Muscle layer of colon (tissue), 2 donors: ENCODE results near the gene SEBOX.
A peak's percentile ranks its signal among the peaks of the same experiment; 100 is the strongest.

ENCODE experiments used
- H3K27ac ChIP-seq: one replicate; pipeline ENCODE4 v1.7.0; 2013; ENCODE audit warnings: low read depth, mild to moderate bottlenecking, low read length, moderate library complexity
- H3K27me3 ChIP-seq, 2 donors: one replicate each; pipeline ENCODE4 v1.7.0; 2013; ENCODE audit warnings: low read length in 2 of 2, mild to moderate bottlenecking in 2 of 2; ENCODE audit not compliant: insufficient read depth in 2 of 2, control insufficient read depth in 1 of 2
- H3K36me3 ChIP-seq: one replicate; pipeline ENCODE4 v1.7.0; 2013; ENCODE audit warnings: mild to moderate bottlenecking, low read length; ENCODE audit not compliant: insufficient read depth
- H3K4me1 ChIP-seq: one replicate; pipeline ENCODE4 v1.7.0; 2013; ENCODE audit warnings: mild to moderate bottlenecking, low read length; ENCODE audit not compliant: insufficient read depth
- H3K4me3 ChIP-seq, 2 donors: one replicate each; pipeline ENCODE4 v1.7.0; 2013; ENCODE audit warnings: low read length in 2 of 2, low read depth in 1 of 2, mild to moderate bottlenecking in 1 of 2, moderate library complexity in 1 of 2
- H3K9ac ChIP-seq: one replicate; pipeline ENCODE4 v1.7.0; 2013; ENCODE audit warnings: low read length
- H3K9me3 ChIP-seq: one replicate; pipeline ENCODE4 v1.7.0; 2013; ENCODE audit warnings: mild to moderate bottlenecking, low read length
- donor health status: abdominal sarcoma.
- donor health status: Adenocarcinoma of cecum.

Gene SEBOX

DNA sequence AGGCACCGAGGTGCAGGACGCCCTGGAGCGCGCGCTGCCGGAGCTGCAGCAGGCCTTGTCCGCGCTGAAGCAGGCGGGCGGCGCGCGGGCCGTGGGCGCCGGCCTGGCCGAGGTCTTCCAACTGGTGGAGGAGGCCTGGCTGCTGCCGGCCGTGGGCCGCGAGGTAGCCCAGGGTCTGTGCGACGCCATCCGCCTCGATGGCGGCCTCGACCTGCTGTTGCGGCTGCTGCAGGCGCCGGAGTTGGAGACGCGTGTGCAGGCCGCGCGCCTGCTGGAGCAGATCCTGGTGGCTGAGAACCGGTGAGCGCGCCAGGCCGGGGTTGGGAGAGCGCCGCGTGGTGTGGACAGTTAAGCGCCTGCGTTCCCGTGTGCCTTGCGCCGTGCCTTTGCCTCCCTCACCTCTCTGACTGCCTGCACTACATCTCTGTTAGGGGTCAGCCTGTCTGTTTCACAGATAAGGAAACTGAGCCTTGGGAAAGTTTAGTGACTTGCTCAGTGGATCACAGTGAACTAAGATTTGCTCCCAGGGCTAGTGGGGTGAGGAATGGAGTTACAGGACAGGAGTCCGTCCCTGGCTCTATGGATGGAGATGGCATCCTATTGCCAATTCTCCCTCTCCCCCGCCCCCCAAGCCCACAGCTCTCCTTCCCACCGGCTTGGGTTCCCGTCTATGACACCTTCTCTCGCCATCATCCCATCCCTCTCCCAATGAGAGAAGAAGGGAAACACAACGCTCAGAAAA is 7.4 kb upstream of the SEBOX start:
- H3K27me3 ChIP-seq, result no peaks in the 10 kb centered on the region
- H3K27ac ChIP-seq, result peak overlapping the region; percentile 73
- H3K9ac ChIP-seq, result peak overlapping the region; percentile 10
- H3K4me1 ChIP-seq, result peaks cover 18% of the 10 kb centered on the region
- H3K9me3 ChIP-seq, result no peaks in the 10 kb centered on the region
- H3K36me3 ChIP-seq, result no peaks in the 10 kb centered on the region
- H3K4me3 ChIP-seq, result peak overlapping the region; percentile 58 to 65

GRCh38 chr17:28371245-28372202 is 6.5 kb upstream of the SEBOX start, which contains the start of gene SARM1:
SARM1 (plus strand) TSS chr17:28371694; CDS start chr17:28372033, 339 bp downstream.
- Histone ChIP-seq H3K36me3 (no peaks in the 10 kb centered on the region), H3K27ac (peak within 1 kb of the TSS; percentile 73), H3K27me3 (no peaks in the 10 kb centered on the region), H3K9me3 (no peaks in the 10 kb centered on the region), H3K9ac (peak within 1 kb of the TSS; percentile 10), H3K4me1 (peaks cover 18% of the 10 kb centered on the region), H3K4me3 (peak within 1 kb of the TSS; percentile 58 to 65)

DNA sequence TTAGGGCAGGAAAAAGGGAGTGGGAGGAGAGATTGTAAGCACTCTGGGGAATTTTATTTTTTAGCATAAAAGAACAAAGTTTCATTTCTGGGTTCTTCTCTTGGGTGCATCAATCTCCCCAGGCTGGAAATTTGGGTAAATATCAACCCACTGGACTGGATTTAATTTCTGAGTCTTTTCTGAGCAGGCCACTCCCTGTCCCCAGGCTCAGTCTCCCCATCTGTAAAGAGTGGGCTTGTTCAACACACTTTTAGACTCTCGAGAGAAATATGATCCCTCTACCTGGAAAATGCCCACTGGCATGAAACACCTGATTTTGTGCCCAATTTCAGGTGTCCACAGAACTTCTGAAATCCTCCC is 5.7 kb upstream of the SEBOX start:
- peaks cover 18% of the 10 kb centered on the region for H3K4me1 ChIP-seq
- H3K9me3 ChIP-seq, result no peaks in the 10 kb centered on the region
- no peak overlapping the region for H3K9ac ChIP-seq
- peak overlapping the region in 1 of 2 donors; percentile 65 for H3K4me3 ChIP-seq
- no peaks in the 10 kb centered on the region for H3K36me3 ChIP-seq
- peak overlapping the region; percentile 48 for H3K27ac ChIP-seq
- no peaks in the 10 kb centered on the region for H3K27me3 ChIP-seq

GRCh38 chr17:28370035-28370743 is 5.2 kb upstream of the SEBOX start, which contains the start of gene VTN:
VTN (minus strand) TSS chr17:28370307; CDS start chr17:28370203, 104 bp downstream.
- no peak within 1 kb of the TSS for H3K9ac ChIP-seq
- no peaks in the 10 kb centered on the region for H3K36me3 ChIP-seq
- H3K4me1 ChIP-seq, result peaks cover 18% of the 10 kb centered on the region
- no peaks in the 10 kb centered on the region for H3K9me3 ChIP-seq
- no peaks in the 10 kb centered on the region for H3K27me3 ChIP-seq
- H3K27ac ChIP-seq, result peak within 1 kb of the TSS; percentile 48
- peak within 1 kb of the TSS; percentile 20 to 65 for H3K4me3 ChIP-seq

DNA sequence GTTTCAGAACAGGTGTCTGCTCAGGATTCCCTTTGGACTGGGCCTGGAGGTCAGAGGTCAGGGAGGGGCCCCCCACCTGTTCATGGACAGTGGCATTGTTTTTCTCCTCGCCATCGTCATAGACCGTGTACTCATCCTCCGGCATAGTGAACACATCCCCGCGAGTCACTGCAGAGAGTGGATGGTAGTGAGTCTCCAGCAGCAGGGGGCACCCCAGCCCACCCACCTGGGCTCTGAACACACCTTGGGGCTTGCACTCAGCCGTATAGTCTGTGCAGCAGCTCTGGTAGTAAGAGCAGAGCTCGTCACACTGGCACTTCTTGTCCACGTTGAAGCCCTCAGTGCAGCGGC is 4.7 kb upstream of the SEBOX start:
- H3K27me3 ChIP-seq, result no peaks in the 10 kb centered on the region
- H3K27ac ChIP-seq, result no peak overlapping the region
- H3K4me1 ChIP-seq, result peaks cover 18% of the 10 kb centered on the region
- no peaks in the 10 kb centered on the region for H3K36me3 ChIP-seq
- no peak overlapping the region for H3K4me3 ChIP-seq
- H3K9ac ChIP-seq, result no peak overlapping the region
- no peaks in the 10 kb centered on the region for H3K9me3 ChIP-seq

GRCh38 chr17:28368915-28369683 is 4.1 kb upstream of the SEBOX start:
- H3K27ac ChIP-seq, result no peak overlapping the region
- H3K4me1 ChIP-seq, result peaks cover 18% of the 10 kb centered on the region
- H3K36me3 ChIP-seq, result no peaks in the 10 kb centered on the region
- no peak overlapping the region for H3K4me3 ChIP-seq
- H3K9ac ChIP-seq, result no peak overlapping the region
- no peaks in the 10 kb centered on the region for H3K27me3 ChIP-seq
- no peaks in the 10 kb centered on the region for H3K9me3 ChIP-seq

- Histone ChIP-seq H3K4me1 (peaks cover 16% of the 10 kb centered on the region), H3K27me3 (no peaks in the 10 kb centered on the region), H3K27ac (no peak overlapping the region), H3K9me3 (no peaks in the 10 kb centered on the region), H3K9ac (no peak overlapping the region), H3K36me3 (peaks cover 1% of the 10 kb centered on the region), H3K4me3 (no peak overlapping the region)
Observed at GRCh38 chr17:28368306-28368831, 3.4 kb upstream of the SEBOX start.

DNA sequence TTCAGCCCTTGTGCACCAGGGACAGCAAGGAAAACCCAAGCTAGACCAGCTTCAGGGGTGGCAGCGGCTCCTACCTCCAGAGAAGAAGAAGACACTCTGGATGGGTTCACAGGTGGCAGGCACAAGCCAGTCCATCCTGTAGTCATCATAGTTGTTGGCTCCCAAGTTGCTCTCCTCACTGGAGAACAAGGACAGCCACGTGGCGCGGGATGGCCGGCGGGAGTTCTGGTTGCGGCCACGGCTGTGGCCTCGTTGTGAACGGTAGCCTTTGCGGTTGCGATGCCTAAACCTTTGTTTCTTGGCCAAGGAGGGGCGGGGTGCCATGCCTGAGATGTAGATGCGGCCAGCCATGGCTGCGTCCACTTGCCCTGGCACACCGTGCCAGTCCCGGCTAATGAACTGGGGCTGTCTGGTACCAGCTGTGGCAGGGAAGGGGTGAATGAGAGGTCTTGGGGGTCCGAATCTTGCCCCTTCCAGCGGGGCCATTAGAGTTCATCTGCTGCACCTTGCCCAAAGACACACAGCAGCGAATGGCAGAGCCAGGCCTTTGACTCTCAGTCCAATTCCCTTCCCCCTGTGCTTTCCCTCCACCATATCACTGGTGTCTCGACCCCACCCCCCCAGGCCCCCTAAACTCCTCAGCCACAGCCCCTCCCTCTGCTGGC is 2.8 kb upstream of the SEBOX start:
- Histone ChIP-seq H3K9me3 (no peaks in the 10 kb centered on the region), H3K36me3 (peaks cover 7% of the 10 kb centered on the region), H3K4me1 (peaks cover 10% of the 10 kb centered on the region), H3K4me3 (no peak overlapping the region), H3K27ac (no peak overlapping the region), H3K27me3 (no peaks in the 10 kb centered on the region), H3K9ac (no peak overlapping the region)

- Histone ChIP-seq H3K27ac (no peak overlapping the region), H3K4me1 (peaks cover 4% of the 10 kb centered on the region), H3K27me3 (no peaks in the 10 kb centered on the region), H3K9ac (no peak overlapping the region), H3K9me3 (no peaks in the 10 kb centered on the region), H3K4me3 (no peak overlapping the region), H3K36me3 (peaks cover 13% of the 10 kb centered on the region)
Observed at GRCh38 chr17:28366605-28367004, 1.6 kb upstream of the SEBOX start.

DNA sequence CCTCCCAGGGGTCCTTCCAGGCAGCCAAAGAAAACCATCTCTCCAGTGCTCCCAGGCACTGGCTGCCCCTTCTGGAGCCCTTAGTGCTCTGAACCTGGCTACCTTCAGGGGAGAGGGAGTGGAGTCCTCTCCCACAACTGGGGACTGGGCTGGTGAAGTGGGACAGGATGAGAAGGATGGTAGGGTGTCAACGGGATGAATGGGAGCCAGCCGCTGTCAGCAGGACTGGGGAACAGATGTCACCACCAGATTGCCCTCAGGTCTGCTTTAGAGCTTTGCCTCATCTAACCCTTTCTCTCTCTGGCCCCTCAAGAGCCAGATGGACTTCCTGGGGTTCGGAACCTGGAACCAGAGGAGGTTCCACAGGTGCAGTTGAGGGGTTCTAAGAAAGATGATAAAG is 488 bp upstream of the SEBOX start:
- no peak overlapping the region for H3K4me3 ChIP-seq
- no peak overlapping the region for H3K9ac ChIP-seq
- peaks cover 24% of the 10 kb centered on the region for H3K36me3 ChIP-seq
- no peaks in the 10 kb centered on the region for H3K27me3 ChIP-seq
- H3K27ac ChIP-seq, result no peak overlapping the region
- H3K4me1 ChIP-seq, result no peaks in the 10 kb centered on the region
- no peaks in the 10 kb centered on the region for H3K9me3 ChIP-seq
